Right ventricle myocardium inferior (tissue), 1 donor: ENCODE measurements around the gene ATRNL1. TPM values are rescaled to one million over a fixed set of nuclear protein-coding genes. Genes with fewer than 3 reads are reported as not detected.
"Not testable (repeated sequence)": the region's sequence is repeated elsewhere in the genome, so short reads cannot be mapped to it uniquely, and the experiment has no call there.

Source experiments
- ATAC-seq: fragments of 200-7000 bp; cut with Tn5 transposase; one replicate; pipeline ENCODE4 v1.9.1; 2020; ENCODE audit warnings: mild to moderate bottlenecking, moderate library complexity
- DNase-seq: peaks from one replicate; pipeline ENCODE4 v3.0.0; 2021; ENCODE audit errors: missing footprints
- intact Hi-C: fragments of 100-400 bp; cut with DNase I; formaldehyde crosslinking; loops from one replicate; pipeline ENCODE4 v1.11.0; 2022
- total RNA-seq: library from RNA; stranded (reverse); fragmentation: NEBNext Ultra II Directional; extraction: Animal tissue kit (Norgen Biotek cat#: 25700); gene quantifications from one replicate; pipeline ENCODE4 v1.2.1, GENCODE V29; 2021
- donor health status: DM: no; HTN: yes; CAD: no; lungs with severe emphysema.

Gene ATRNL1
- total RNA-seq, 1 donor from 2014 or later = 0.41 TPM

- no peak for DNase-seq
- intact Hi-C loops = no loop called here
- no peak for ATAC-seq
Observed at GRCh38 chr10:115657161-115657860, 564.1 kb downstream of the ATRNL1 start.

- intact Hi-C loops = no loop called here
- ATAC-seq = no peak
- no peak for DNase-seq
Observed at GRCh38 chr10:115659616-115660015, 566.5 kb downstream of the ATRNL1 start.

- DNase-seq (no peak), ATAC-seq (no peak)
- intact Hi-C loops = no loop called here
Observed at GRCh38 chr10:115660391-115660790, 567.2 kb downstream of the ATRNL1 start.

- DNase-seq (no peak), ATAC-seq (no peak)
Observed at GRCh38 chr10:115662422-115662821, 569.3 kb downstream of the ATRNL1 start.

GRCh38 chr10:115665549-115665948 lies 572.4 kb downstream of the ATRNL1 start:
- no peak for ATAC-seq
- intact Hi-C loops = no loop called here
- no peak for DNase-seq

More at GRCh38 chr10:115662422-115662821, 569.3 kb downstream of the ATRNL1 start:
- intact Hi-C loops = no loop called here

- intact Hi-C loops = no loop called here
- ATAC-seq = no peak
- DNase-seq = no peak
Observed at GRCh38 chr10:115674496-115674895, 581.3 kb downstream of the ATRNL1 start.

GRCh38 chr10:115696747-115697146 lies 603.6 kb downstream of the ATRNL1 start:
- ATAC-seq (no peak), DNase-seq (no peak)
- intact Hi-C loops = no loop called here

GRCh38 chr10:115706026-115706425 lies 612.9 kb downstream of the ATRNL1 start:
- intact Hi-C loops = loop anchor here (5.0 to 10.0 kb wide), 2 partner anchors 581 to 679 kb away; no protein-coding TSS in a partner anchor
- no peak for DNase-seq

GRCh38 chr10:115706488-115707076 lies 613.4 kb downstream of the ATRNL1 start:
- ATAC-seq (no peak), DNase-seq (no peak)
- intact Hi-C loops = loop anchor here (5.0 to 10.0 kb wide), 2 partner anchors 581 to 678 kb away; no protein-coding TSS in a partner anchor

More at GRCh38 chr10:115706026-115706425, 612.9 kb downstream of the ATRNL1 start:
- ATAC-seq = no peak

- intact Hi-C loops = no loop called here
- ATAC-seq (no peak), DNase-seq (no peak)
Observed at GRCh38 chr10:115710136-115710535, 617.0 kb downstream of the ATRNL1 start.

- intact Hi-C loops = no loop called here
- DNase-seq (no peak), ATAC-seq (no peak)
Observed at GRCh38 chr10:115711306-115711705, 618.1 kb downstream of the ATRNL1 start.

GRCh38 chr10:115720121-115720520 lies 627.0 kb downstream of the ATRNL1 start:
- DNase-seq (no peak), ATAC-seq (no peak)
- intact Hi-C loops = no loop called here

- ATAC-seq = no peak
- intact Hi-C loops = no loop called here
Observed at GRCh38 chr10:115727129-115727528, 634.0 kb downstream of the ATRNL1 start.

GRCh38 chr10:115744089-115744488 lies 650.9 kb downstream of the ATRNL1 start:
- intact Hi-C loops = no loop called here
- no peak for DNase-seq
- ATAC-seq = no peak

More at GRCh38 chr10:115727129-115727528, 634.0 kb downstream of the ATRNL1 start:
- DNase-seq = no peak

GRCh38 chr10:115745943-115746342 lies 652.8 kb downstream of the ATRNL1 start:
- ATAC-seq (no peak), DNase-seq (no peak)
- intact Hi-C loops = no loop called here

GRCh38 chr10:115747811-115748210 lies 654.6 kb downstream of the ATRNL1 start:
- intact Hi-C loops = no loop called here
- ATAC-seq (no peak), DNase-seq (no peak)

GRCh38 chr10:115758488-115758887 lies 665.3 kb downstream of the ATRNL1 start:
- ATAC-seq, intact Hi-C loops: not testable (repeated sequence)
- peak; percentile 51 for DNase-seq

GRCh38 chr10:115760131-115760530 lies 667.0 kb downstream of the ATRNL1 start:
- no peak for DNase-seq
- intact Hi-C loops = no loop called here
- ATAC-seq = no peak

GRCh38 chr10:115761166-115761565 lies 668.0 kb downstream of the ATRNL1 start:
- intact Hi-C loops = no loop called here
- ATAC-seq (no peak), DNase-seq (no peak)

- ATAC-seq = no peak
- intact Hi-C loops = no loop called here
- peak; percentile 45 for DNase-seq
Observed at GRCh38 chr10:115762029-115762428, 668.9 kb downstream of the ATRNL1 start.
